Erythroblast (primary cell): ENCODE measurements around the gene CTAG2.

Experiments
- GATA1 ChIP-seq: IDR thresholded peaks from 2 replicates; pipeline ENCODE4 v1.6.1; 2011; ENCODE audit warnings: low read depth, mild to moderate bottlenecking, control low read depth, low read length, moderate library complexity
- POLR2A ChIP-seq: IDR thresholded peaks from 2 replicates; pipeline ENCODE4 v1.6.1; 2011; ENCODE audit warnings: mild to moderate bottlenecking, low read length

GRCh38 chrX:154661170-154661569 is 7.8 kb upstream of the CTAG2 start:
- no peak for TF ChIP-seq POLR2A
- no peak for TF ChIP-seq GATA1
